Measurements from ENCODE around the gene CTSO. TPM values are rescaled to one million over a fixed set of nuclear protein-coding genes. Genes with fewer than 3 reads are reported as not detected.
A peak's percentile ranks its signal among the peaks of the same experiment; 100 is the strongest.
"Not testable (repeated sequence)": the region's sequence is repeated elsewhere in the genome, so short reads cannot be mapped to it uniquely, and the experiment has no call there.

CTSO gene
- total and polyA plus RNA-seq, 4 donors, result 20.7 to 36.7 (median 24.5) TPM

GRCh38 chr4:155898371-155898770 lies 55.3 kb downstream of the CTSO start:
- not testable (repeated sequence) for DNase-seq (ENCODE audit: low spot score); H3K4me3 ChIP-seq (ENCODE audit: low read depth in 1 of 3, low read length in 3 of 3); H3K27ac ChIP-seq (ENCODE audit: low read depth in 1 of 2, low read length in 2 of 2); H3K36me3 ChIP-seq (ENCODE audit: control insufficient read depth in 4 of 4, insufficient read depth in 3 of 4, low read depth in 1 of 4, low read length in 3 of 4); H3K9me3 ChIP-seq (ENCODE audit: control insufficient read depth in 4 of 4, low read length in 3 of 4); H3K9ac ChIP-seq (ENCODE audit: low read depth in 1 of 2, low read length in 2 of 2); H3K27me3 ChIP-seq (ENCODE audit: control insufficient read depth in 4 of 4, insufficient read depth in 4 of 4, low read length in 3 of 4)
- H3K4me1 ChIP-seq (ENCODE audit: control insufficient read depth in 4 of 4, insufficient read depth in 4 of 4, low read length in 3 of 4), result peaks cover 0 to 11% (median 3%) of the 10 kb centered on the region in 4 donors
- WGBS, result 88% methylated on average over 2 of the region's 2 CpGs

- Histone ChIP-seq H3K27me3 (ENCODE audit: control insufficient read depth in 4 of 4, insufficient read depth in 4 of 4, low read length in 3 of 4) (no peaks in the 10 kb centered on the region), H3K36me3 (ENCODE audit: control insufficient read depth in 4 of 4, insufficient read depth in 3 of 4, low read depth in 1 of 4, low read length in 3 of 4) (no peaks in the 10 kb centered on the region), H3K27ac (ENCODE audit: low read depth in 1 of 2, low read length in 2 of 2) (no peak overlapping the region), H3K4me3 (ENCODE audit: low read depth in 1 of 3, low read length in 3 of 3) (peak overlapping the region in 1 of 3 donors; percentile 41), H3K9me3 (ENCODE audit: control insufficient read depth in 4 of 4, low read length in 3 of 4) (no peaks in the 10 kb centered on the region), H3K9ac (ENCODE audit: low read depth in 1 of 2, low read length in 2 of 2) (no peak overlapping the region), H3K4me1 (ENCODE audit: control insufficient read depth in 4 of 4, insufficient read depth in 4 of 4, low read length in 3 of 4) (peaks cover 0 to 25% (median 11%) of the 10 kb centered on the region in 4 donors)
- TF ChIP-seq EGR1 (IDR thresholded peaks at IDR 0.05; ENCODE audit: low read depth in 2 of 2) (no peak), HNF4G (IDR thresholded peaks at IDR 0.05) (no peak), YY1 (IDR thresholded peaks at IDR 0.05) (no peak), REST (IDR thresholded peaks at IDR 0.05) (no peak), HNF4A (conservative IDR thresholded peaks at IDR 0.05) (no peak), JUND (IDR thresholded peaks at IDR 0.05) (no peak), GABPA (IDR thresholded peaks at IDR 0.05 in 1 of 2, conservative IDR thresholded peaks at IDR 0.05 in 1 of 2) (no peak), SP1 (IDR thresholded peaks at IDR 0.05) (no peak), NR2F2 (IDR thresholded peaks at IDR 0.05) (no peak), RAD21 (IDR thresholded peaks at IDR 0.05) (no peak)
- DNase-seq (ENCODE audit: low spot score), result no peak
- WGBS, result 76% methylated on average over 3 of the region's 3 CpGs
Observed at GRCh38 chr4:155891058-155891457, 62.6 kb downstream of the CTSO start.

DNA sequence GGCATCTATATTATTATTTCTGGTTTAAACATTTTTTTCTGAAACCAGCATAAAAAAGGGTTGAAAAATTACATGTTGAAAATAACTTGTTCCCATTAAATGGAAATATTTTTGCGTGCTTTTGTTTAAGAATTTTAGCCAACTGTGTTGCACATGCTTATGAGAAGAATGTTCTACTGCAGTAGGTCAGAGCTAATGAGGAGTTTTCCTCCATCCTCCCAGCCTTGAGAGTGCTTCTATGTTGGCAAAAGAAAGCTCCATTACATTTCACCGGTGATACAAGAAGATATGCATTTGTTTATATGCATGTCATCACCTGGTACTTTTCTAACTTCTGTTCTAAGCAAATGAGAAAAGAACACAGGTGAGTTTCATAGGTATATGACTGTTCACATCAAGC lies 63.7 kb downstream of the CTSO start:
- no peak for DNase-seq (ENCODE audit: low spot score)
- Histone ChIP-seq H3K4me1 (ENCODE audit: control insufficient read depth in 4 of 4, insufficient read depth in 4 of 4, low read length in 3 of 4) (peaks cover 1 to 31% (median 15%) of the 10 kb centered on the region in 4 donors), H3K9me3 (ENCODE audit: control insufficient read depth in 4 of 4, low read length in 3 of 4) (no peaks in the 10 kb centered on the region), H3K9ac (ENCODE audit: low read depth in 1 of 2, low read length in 2 of 2) (no peak overlapping the region), H3K27ac (ENCODE audit: low read depth in 1 of 2, low read length in 2 of 2) (peak overlapping the region; percentile 58 to 60), H3K27me3 (ENCODE audit: control insufficient read depth in 4 of 4, insufficient read depth in 4 of 4, low read length in 3 of 4) (no peaks in the 10 kb centered on the region), H3K4me3 (ENCODE audit: low read depth in 1 of 3, low read length in 3 of 3) (no peak overlapping the region), H3K36me3 (ENCODE audit: control insufficient read depth in 4 of 4, insufficient read depth in 3 of 4, low read depth in 1 of 4, low read length in 3 of 4) (no peaks in the 10 kb centered on the region)
- no peak for TF ChIP-seq FOXA2 (IDR thresholded peaks at IDR 0.05)
- TF ChIP-seq CTCF (IDR thresholded peaks at IDR 0.05; ENCODE audit: low read depth, low read length, missing input control), result no peak
- TF ChIP-seq ZBTB33 (IDR thresholded peaks at IDR 0.05), result no peak
- no peak for TF ChIP-seq YY1 (IDR thresholded peaks at IDR 0.05)
- TF ChIP-seq, protein P1, sequence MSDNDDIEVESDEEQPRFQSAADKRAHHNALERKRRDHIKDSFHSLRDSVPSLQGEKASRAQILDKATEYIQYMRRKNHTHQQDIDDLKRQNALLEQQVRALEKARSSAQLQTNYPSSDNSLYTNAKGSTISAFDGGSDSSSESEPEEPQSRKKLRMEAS (IDR thresholded peaks at IDR 0.05), result no peak
- WGBS, result 87% methylated on average over 2 of the region's 2 CpGs
